GM21529 (cell line): ENCODE results near the gene RTN1.

Experiments used
- ATAC-seq: cut with Tn5 transposase; IDR thresholded peaks from one replicate; pipeline ENCODE4 v1.9.1; 2021; ENCODE audit not compliant: unreplicated experiment

The RTN1 gene

GRCh38 chr14:59811073-59811472 lies 59.5 kb downstream of the RTN1 start:
- no peak for ATAC-seq

- no peak for ATAC-seq
Observed at GRCh38 chr14:59803052-59803540, 67.5 kb downstream of the RTN1 start.

DNA sequence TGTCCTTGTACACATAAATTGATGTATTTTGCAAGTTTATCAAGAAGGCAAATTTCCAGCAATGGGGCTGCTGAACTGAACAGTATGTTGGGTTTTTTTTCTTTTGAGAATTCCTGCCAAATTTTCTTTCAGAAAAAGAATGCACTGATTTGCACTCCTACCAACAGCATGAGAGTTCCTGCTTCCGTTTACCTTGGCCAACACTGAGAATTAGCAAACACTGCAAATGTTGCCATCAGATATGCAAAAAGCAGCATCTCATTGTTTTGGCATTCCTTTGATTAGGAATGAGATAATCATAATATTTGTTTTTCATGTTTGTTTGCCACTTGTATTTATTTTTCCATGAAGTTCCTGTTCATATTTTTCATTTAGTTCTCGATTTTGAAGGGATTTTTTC lies 82.4 kb downstream of the RTN1 start:
- ATAC-seq, result no peak

DNA sequence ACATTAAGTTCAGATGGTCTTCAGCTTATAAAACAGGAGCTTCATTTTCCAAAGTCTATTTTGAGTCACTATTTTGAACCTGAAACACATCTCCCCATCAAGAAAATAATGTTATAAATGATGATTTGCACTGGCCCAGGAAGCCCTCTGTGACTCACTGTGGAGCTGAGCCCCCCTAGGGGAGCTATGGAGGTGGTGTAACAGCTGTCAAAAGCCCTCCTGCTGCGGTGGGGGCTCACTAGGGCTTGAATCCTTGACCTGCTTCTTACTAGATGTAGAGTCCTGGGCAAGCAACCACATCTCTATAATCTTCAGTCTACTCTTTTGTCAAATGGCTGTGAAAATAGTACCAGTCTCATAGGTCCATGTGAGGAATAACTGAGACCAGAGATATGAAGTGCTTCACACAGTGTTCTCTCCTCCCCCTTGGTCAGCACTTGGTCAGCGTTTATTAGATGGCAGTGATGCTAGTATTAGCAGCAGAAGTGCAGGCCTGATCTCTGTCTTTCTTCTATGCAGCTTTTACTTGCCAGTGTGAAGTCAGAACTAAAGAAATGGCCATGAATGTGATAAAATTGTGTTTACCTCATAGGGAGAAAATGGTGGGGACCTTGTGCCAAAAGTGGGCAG lies 83.4 kb downstream of the RTN1 start:
- no peak for ATAC-seq

DNA sequence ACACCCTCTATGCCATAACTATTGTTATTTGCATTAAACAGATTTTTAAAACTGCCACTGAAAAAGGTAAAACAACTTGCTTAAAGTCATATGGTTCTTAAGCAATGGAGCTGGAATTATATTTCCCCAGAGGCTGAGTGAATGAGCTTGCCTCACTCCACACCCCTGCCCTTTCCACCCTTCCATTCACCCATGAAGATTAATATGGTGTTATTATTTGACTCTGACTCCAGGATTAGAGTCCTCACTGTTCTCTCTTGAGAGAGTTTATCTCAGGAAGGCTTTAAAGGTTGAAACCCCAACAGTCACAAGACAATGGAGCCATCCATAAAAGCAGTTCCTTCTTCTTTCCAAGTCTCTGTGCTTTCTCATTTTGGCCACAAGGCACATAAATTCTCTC lies 84.9 kb downstream of the RTN1 start:
- ATAC-seq, result no peak

DNA sequence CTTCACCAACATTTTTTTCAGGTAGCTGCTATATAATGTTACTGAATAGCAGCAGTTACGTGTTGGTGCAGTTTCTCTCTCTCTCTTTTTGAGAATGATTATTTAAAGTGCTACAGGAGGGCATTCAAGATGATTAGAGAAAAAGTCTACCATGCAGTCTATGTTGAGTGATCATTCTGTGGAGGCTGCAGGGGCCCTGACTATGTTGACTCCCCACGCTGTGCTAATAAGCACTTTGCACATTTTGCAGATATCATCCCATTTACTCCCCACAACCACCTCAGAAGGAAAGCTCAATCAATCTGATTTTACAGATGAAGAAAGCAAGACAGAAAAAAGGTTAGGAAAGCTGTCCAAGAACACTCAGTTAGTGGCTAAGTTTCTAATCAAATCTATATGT lies 87.8 kb downstream of the RTN1 start:
- no peak for ATAC-seq

- ATAC-seq, result no peak
Observed at GRCh38 chr14:59777006-59777579, 93.5 kb downstream of the RTN1 start.

DNA sequence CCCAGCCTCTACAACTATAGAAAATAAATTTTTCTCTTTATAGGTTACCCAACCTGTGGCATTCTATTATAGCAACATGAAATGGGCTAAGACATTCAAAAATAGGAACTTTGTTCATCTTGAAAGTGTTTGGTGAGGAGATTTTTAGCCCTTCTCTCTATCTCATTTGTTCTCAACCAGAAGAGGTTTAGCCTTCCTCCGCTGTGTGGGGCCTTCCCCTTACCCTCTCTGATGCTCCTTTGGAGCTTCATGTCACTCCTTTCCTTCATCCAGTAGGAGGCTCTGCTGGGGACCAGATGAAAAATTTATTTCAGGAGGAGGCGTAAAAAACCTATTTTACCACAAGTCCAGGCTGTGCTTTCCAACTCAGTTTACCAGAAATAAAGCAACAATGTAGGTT lies 94.1 kb downstream of the RTN1 start:
- ATAC-seq, result no peak

- ATAC-seq, result no peak
Observed at GRCh38 chr14:59772233-59772632, 98.3 kb downstream of the RTN1 start.

- no peak for ATAC-seq
Observed at GRCh38 chr14:59771577-59771976, 99.0 kb downstream of the RTN1 start.

- ATAC-seq, result no peak
Observed at GRCh38 chr14:59769586-59769985, 101.0 kb downstream of the RTN1 start.

GRCh38 chr14:59768855-59769375 lies 101.7 kb downstream of the RTN1 start:
- no peak for ATAC-seq

DNA sequence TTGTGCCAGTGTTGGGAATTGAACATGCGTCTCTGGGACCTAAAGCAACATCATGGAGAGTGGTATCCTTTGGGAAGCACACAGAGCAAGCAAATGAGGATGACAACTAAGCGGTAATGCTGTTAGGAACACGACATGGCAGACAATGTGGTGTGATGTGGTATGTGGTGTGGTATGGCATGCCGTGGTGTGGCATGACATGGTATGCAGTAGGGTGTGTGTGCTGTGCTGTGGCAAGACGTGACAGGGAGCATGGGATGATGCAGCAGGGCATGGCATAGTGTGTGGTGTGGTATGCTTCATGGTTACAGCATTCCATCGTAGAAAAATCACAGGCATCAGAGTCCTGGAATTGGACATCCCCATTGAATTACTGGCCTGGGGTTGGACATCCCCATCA lies 108.7 kb downstream of the RTN1 start:
- no peak for ATAC-seq

GRCh38 chr14:59755409-59756135 lies 115.0 kb downstream of the RTN1 start:
- no peak for ATAC-seq

DNA sequence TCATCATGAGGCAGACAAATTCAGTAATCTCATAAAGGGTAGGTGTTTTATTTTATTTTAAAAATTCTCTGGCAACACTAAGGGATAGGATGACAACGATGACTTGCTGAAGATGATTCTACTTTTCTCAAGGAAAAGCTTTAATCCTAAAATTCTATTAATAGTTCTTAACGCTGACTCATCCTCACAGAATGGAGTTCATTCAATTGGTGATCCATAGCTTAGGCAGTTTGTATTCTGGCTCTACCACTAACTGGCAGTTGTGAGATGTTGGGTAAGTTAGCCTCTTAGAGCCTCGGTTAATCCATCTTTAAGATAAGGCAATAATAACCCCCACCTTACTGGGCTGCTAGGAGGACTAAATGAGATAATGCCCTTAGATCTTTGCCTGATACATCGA lies 116.3 kb downstream of the RTN1 start:
- ATAC-seq, result no peak

DNA sequence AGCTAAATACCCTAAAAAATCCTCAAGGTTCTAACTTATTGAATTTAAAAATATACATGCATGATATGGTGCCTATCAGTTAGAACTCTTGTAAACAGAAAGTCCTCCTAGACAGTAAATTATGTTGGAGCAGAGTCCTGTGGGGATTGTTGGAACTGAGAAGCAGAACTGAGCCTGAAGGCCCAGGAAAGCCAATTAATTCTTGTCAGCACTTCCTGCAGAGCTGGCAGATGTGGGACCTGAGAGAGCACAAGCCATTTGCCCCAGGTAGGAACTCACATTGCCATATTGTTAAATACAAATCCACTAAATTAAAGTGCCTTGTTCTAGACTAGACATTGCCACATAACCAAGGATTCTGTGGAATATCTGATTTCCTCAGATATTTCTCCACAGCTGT lies 117.1 kb downstream of the RTN1 start:
- no peak for ATAC-seq

- no peak for ATAC-seq
Observed at GRCh38 chr14:59751578-59751977, 119.0 kb downstream of the RTN1 start.

- no peak for ATAC-seq
Observed at GRCh38 chr14:59739794-59740193, 130.8 kb downstream of the RTN1 start.

DNA sequence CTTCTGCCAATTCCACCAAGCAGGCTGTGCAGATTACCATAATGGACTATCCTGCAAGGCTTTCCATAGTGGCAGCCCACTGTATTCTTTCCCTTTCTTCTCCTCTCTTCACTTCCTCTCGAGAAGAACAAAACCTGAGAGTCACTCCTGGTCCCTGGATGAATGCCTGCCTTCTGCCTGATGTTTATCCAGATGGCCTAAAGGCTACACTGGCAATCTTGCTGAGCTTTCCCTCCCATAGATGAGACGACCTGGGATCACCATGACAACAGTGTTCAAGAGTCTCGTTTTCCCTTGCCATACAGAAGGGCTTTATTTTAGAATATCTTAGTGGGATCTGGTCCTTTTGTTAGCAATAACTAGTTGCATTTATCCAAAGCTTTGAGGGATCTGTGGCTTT lies 142.3 kb downstream of the RTN1 start:
- no peak for ATAC-seq

- ATAC-seq, result no peak
Observed at GRCh38 chr14:59727073-59727661, 143.4 kb downstream of the RTN1 start.

DNA sequence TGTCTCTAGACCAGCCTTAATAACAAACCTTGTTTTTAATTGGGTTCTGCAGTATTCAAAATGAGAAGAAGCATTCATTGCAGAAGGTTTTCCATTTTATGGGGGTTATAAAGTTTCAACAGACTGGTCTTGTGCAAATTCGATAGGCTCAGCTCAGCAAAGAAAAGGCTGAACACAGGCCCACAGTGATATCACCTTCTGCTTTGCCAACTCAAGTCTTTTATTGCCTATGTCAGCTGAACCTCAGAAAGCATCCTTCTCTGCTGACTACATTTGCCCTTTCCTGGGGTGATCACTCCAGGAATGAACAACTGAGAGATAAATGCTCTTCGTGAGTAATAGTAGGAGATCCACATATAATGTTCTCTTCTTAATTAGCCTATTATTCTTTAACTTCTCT lies 159.5 kb downstream of the RTN1 start:
- no peak for ATAC-seq
